ENCODE data around the gene NLRP10.

The NLRP10 gene, protein sequence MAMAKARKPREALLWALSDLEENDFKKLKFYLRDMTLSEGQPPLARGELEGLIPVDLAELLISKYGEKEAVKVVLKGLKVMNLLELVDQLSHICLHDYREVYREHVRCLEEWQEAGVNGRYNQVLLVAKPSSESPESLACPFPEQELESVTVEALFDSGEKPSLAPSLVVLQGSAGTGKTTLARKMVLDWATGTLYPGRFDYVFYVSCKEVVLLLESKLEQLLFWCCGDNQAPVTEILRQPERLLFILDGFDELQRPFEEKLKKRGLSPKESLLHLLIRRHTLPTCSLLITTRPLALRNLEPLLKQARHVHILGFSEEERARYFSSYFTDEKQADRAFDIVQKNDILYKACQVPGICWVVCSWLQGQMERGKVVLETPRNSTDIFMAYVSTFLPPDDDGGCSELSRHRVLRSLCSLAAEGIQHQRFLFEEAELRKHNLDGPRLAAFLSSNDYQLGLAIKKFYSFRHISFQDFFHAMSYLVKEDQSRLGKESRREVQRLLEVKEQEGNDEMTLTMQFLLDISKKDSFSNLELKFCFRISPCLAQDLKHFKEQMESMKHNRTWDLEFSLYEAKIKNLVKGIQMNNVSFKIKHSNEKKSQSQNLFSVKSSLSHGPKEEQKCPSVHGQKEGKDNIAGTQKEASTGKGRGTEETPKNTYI

DNA sequence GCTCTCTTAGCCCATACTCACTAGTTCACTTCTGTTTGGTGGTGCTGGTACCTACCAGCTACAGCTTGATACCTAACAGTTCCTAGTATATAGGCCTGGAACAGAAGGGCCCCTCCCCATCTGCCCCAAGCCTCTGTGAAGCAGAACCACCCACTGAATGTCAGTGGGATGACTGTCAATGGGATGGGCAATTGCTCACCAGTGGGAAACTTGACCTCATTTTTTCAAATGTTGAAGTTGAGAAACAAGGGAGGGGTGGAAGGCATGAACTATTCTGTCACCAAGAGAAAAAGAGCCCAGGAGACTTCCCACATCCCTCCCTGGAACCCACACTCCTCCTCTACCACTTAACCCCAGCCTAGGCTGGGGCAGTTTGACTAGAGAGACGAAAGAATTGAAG is at the start of gene NLRP10:
NLRP10 (minus strand) TSS at position 62 of the 400 bp plus-strand sequence. CDS start 1,952 bp downstream, outside the sequence.
- TF ChIP-seq, protein P1, sequence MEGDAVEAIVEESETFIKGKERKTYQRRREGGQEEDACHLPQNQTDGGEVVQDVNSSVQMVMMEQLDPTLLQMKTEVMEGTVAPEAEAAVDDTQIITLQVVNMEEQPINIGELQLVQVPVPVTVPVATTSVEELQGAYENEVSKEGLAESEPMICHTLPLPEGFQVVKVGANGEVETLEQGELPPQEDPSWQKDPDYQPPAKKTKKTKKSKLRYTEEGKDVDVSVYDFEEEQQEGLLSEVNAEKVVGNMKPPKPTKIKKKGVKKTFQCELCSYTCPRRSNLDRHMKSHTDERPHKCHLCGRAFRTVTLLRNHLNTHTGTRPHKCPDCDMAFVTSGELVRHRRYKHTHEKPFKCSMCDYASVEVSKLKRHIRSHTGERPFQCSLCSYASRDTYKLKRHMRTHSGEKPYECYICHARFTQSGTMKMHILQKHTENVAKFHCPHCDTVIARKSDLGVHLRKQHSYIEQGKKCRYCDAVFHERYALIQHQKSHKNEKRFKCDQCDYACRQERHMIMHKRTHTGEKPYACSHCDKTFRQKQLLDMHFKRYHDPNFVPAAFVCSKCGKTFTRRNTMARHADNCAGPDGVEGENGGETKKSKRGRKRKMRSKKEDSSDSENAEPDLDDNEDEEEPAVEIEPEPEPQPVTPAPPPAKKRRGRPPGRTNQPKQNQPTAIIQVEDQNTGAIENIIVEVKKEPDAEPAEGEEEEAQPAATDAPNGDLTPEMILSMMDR (IDR thresholded peaks at IDR 0.05): no peak

- TF ChIP-seq, protein P1 (IDR thresholded peaks at IDR 0.05): no peak
These were observed 48.6 kb upstream of the NLRP10 start for GRCh38 chr11:8013833-8014232.

DNA sequence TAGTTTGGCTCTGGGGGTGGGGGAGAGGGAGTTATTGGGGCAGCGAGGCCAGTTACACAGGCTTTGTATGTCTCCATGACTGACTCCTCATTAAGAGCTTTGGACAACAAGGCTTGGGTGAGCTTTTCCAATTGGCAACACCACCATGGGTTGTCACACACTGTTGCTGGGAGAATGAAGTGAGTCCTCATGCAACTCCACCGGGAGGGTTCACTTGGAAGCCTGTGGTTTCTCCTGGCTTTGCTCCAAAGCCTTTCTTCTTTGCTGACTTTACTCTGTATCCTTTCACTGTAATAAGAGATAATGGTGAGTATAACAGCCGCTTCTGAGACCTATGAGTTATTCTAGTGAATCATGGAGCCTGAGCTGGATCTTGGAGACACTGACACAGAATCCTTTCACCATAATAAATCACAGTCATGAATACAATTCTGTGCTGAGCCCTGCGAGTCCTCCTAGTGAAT is 46.8 kb upstream of the NLRP10 start:
- TF ChIP-seq, protein P1 (IDR thresholded peaks at IDR 0.05): no peak

DNA sequence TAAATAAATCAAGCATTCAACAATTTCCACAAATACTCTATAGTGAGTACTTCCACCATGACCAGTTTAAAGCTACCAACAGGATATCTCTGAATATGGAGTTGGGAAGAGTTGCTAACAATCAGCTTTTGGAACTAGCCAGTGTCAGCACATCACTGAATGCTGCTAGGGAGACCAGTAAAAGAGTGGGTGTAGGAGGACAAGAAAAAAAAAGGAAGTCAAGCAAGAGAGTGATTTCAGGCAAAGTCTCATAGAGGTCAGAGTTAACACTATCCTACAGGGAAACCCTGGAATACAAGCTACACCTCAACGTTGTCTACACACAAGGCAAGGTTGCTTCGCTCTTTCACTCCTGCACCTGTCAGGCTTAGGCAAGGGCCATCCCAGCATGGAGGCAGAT is 46.1 kb upstream of the NLRP10 start:
- TF ChIP-seq, protein P1 (IDR thresholded peaks at IDR 0.05): no peak

- TF ChIP-seq, protein P1 (IDR thresholded peaks at IDR 0.05): no peak
These were observed 44.6 kb upstream of the NLRP10 start for GRCh38 chr11:8009856-8010255.

GRCh38 chr11:8008212-8008611 is 43.0 kb upstream of the NLRP10 start:
- TF ChIP-seq, protein P1 (IDR thresholded peaks at IDR 0.05): no peak

DNA sequence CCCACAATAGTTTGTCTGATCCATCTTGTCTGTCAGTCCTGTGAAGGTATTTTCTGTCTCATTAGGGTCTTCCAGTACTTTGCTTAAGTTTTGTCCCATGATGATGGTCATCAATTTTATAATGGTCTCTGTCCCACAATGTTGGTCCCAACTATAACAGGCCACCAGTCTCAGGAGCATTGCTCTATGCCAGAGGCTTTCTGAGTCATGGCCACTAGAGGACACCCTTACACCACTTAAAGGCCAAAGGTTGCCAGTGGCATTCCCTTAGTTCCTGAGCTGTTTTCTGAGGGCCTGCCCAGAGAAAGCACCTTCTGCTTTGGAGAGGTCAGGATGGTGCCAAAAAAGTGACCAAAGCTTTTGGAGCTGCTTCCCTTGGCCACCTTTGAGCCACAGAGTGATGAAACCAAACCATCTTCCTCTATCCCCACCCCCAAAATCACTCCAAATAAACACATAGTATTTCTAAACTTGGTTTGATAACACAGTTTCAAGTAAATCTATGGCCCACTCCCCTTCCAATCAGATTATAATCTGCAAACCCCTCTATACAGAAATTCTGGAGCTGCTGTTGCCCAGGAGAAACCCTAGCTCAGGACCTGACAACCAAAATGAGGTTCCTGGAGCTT is 41.2 kb upstream of the NLRP10 start:
- TF ChIP-seq, protein P1 (IDR thresholded peaks at IDR 0.05): peak; percentile 92
